Metanephros (tissue), 1 donor: ENCODE results near the gene SPR. TPM values are rescaled to one million over a fixed set of nuclear protein-coding genes. Genes with fewer than 3 reads are reported as not detected.

Experiments
- total RNA-seq: library from RNA; depleted of rRNA; stranded (reverse); fragments of >200 nt; gene quantifications from one replicate; pipeline ENCODE4 v1.2.3, GENCODE V29; 2014

The SPR gene
- total RNA-seq = 9.1 TPM

DNA sequence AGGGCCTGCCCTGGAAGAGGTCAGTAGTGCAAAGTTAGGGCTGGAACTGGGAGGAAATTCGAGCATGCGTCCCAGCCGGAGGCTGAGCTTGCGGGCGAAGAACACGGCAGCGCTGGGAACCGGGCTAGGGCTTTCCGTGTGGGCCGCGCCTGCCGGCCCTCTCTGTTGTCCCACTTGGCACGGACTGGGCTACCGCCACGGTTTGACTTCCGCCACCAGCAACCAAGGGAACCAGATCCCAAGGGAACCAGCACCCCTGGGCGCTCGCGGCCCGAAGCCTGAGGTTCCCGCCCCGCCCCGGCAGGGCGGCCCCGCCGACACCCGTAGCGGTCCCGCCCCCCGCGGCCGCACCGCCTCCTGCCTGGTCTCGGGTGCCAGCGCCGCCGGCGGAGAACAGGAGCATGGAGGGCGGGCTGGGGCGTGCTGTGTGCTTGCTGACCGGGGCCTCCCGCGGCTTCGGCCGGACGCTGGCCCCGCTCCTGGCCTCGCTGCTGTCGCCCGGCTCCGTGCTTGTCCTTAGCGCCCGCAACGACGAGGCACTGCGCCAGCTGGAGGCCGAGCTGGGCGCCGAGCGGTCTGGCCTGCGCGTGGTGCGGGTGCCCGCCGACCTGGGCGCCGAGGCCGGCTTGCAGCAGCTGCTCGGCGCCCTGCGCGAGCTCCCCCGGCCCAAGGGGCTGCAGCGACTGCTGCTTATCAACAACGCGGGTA is at the start of gene SPR:
Gene SPR (plus strand): TSS at position 377 of the 708 bp plus-strand sequence. CDS start 25 bp downstream, at position 402.

DNA sequence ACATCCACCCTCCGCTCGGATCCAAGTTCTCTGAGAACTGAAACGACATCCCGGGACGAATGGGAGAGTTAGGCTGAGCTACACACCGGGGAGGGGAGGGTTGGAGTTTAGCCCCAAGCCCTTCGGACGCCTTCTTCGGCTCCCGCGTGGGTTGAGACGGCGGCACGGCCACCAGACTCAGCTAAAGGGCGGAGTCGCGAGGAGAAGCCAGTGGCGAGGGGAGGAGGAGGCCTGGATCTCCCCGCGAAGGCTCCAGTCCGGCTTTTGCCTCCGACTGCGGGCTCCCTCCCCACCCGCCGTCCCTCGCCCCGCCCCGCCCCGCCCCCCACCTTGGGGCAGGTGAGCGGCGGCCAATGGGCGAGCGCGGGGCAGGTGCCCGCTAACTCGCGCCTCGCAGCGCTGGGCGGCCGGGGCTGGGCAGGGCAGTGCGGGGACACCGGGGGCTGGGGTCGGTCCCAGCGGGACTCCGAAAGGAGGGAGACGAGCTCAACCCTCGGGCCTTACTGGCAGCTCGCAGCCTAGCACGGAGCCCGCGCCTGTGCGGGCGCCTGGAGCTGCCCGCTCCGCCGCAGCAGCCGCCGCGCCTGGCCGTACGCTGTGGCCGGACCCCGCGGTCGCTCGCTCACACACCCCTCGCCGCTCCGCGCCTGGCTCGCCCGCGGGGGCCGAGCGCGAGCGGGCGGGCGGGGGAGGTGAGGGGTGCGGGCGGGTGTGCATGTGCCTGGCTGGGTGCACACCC is 30.1 kb downstream of the SPR start, which contains the start of gene EMX1:
Gene EMX1 (plus strand): TSS at position 382 of the 739 bp plus-strand sequence. CDS start 334 bp downstream, at position 716.

Other genes starting within 250 kb of the SPR start
- 46.9 TPM for gene EXOC6B, start 61.4 kb upstream of the SPR start, total RNA-seq
- gene EMX1, start 30.1 kb downstream of the SPR start, total RNA-seq = 46.9 TPM
- gene SFXN5, start 184.3 kb downstream of the SPR start, total RNA-seq = 25.7 TPM
- gene RAB11FIP5, start 225.5 kb downstream of the SPR start, total RNA-seq = 32.5 TPM